GM23338 (cell line): ENCODE data around the gene PIMREG. TPM values are rescaled to one million over a fixed set of nuclear protein-coding genes. Genes with fewer than 3 reads are reported as not detected.

ENCODE experiments used
- ATAC-seq: fragments of 200-7000 bp; cut with Tn5 transposase; 3 replicates; pipeline ENCODE4 v1.9.1; 2020
- DNase-seq: peaks from one replicate; pipeline ENCODE4 v3.0.0-alpha.2; 2015; ENCODE audit warnings: low spot score
- H2AFZ ChIP-seq: fragments of 200-600 bp; sonication (generic); 2 replicates; pipeline ENCODE4 v1.8.0; 2016; ENCODE audit warnings: antibody characterized with exemption, mild to moderate bottlenecking, moderate library complexity
- H3F3A ChIP-seq: fragments of 200-600 bp; sonication (generic); replicated peaks from 2 replicates; pipeline ENCODE4 v1.8.0; 2017; ENCODE audit warnings: antibody characterized with exemption, mixed run types, low read depth
- H3K27ac ChIP-seq: fragments of 200-600 bp; sonication (generic); 2 replicates; pipeline ENCODE4 v1.6.1; 2016; ENCODE audit warnings: low read depth
- H3K27me3 ChIP-seq: fragments of 200-600 bp; sonication (generic); 2 replicates; pipeline ENCODE4 v1.8.0; 2016; ENCODE audit warnings: mild to moderate bottlenecking, mixed run types, moderate library complexity; ENCODE audit not compliant: insufficient read depth
- H3K36me3 ChIP-seq: fragments of 200-600 bp; sonication (generic); 2 replicates; pipeline ENCODE4 v1.8.0; 2016; ENCODE audit warnings: mild to moderate bottlenecking; ENCODE audit not compliant: insufficient read depth
- H3K4me1 ChIP-seq: fragments of 200-600 bp; sonication (generic); 2 replicates; pipeline ENCODE4 v1.8.0; 2016; ENCODE audit warnings: mild to moderate bottlenecking, moderate library complexity; ENCODE audit not compliant: insufficient read depth
- H3K4me2 ChIP-seq: fragments of 200-600 bp; sonication (generic); 2 replicates; pipeline ENCODE4 v1.7.1; 2017; ENCODE audit warnings: mixed run types
- H3K4me3 ChIP-seq: fragments of 200-600 bp; sonication (generic); 2 replicates; pipeline ENCODE4 v1.6.1; 2016; ENCODE audit warnings: mixed run types
- H3K79me2 ChIP-seq: fragments of 200-600 bp; sonication (generic); replicated peaks from 2 replicates; pipeline ENCODE4 v1.8.0; 2017; ENCODE audit warnings: mild to moderate bottlenecking; ENCODE audit not compliant: insufficient read depth
- H3K9me2 ChIP-seq: fragments of 200-600 bp; sonication (generic); 2 replicates; pipeline ENCODE4 v1.8.0; 2017; ENCODE audit not compliant: insufficient read depth
- H4K20me1 ChIP-seq: fragments of 200-600 bp; sonication (generic); replicated peaks from 2 replicates; pipeline ENCODE4 v1.8.0; 2017; ENCODE audit warnings: mild to moderate bottlenecking; ENCODE audit not compliant: insufficient read depth
- H3K27ac Mint-ChIP-seq: 2 replicates; pipeline ENCODE4 v1.8.0; 2020; ENCODE audit warnings: inconsistent platforms, mild to moderate bottlenecking, moderate library complexity, mixed read lengths
- H3K27me3 Mint-ChIP-seq: 3 replicates; pipeline ENCODE4 v1.8.0; 2022; ENCODE audit warnings: low read depth, mild to moderate bottlenecking, moderate library complexity, mixed read lengths, inconsistent platforms; ENCODE audit not compliant: insufficient read depth, poor library complexity
- H3K36me3 Mint-ChIP-seq: 3 replicates; pipeline ENCODE4 v1.8.0; 2021; ENCODE audit warnings: low read depth, mild to moderate bottlenecking, inconsistent platforms, moderate library complexity, mixed read lengths
- H3K4me1 Mint-ChIP-seq: 3 replicates; pipeline ENCODE4 v1.8.0; 2020; ENCODE audit warnings: mild to moderate bottlenecking, inconsistent platforms, mixed read lengths
- H3K4me3 Mint-ChIP-seq: 3 replicates; pipeline ENCODE4 v1.8.0; 2021; ENCODE audit warnings: moderate library complexity, mild to moderate bottlenecking, inconsistent platforms, mixed read lengths
- H3K9me3 Mint-ChIP-seq: 3 replicates; pipeline ENCODE4 v1.8.0; 2020; ENCODE audit warnings: moderate library complexity, mild to moderate bottlenecking, inconsistent platforms, mixed read lengths
- CREB1 ChIP-seq: fragments of 250-450 bp; sonication (Bioruptor Pico); IDR thresholded peaks from 2 replicates; pipeline ENCODE4 v1.5.0; 2020; ENCODE audit warnings: low read depth, mild to moderate bottlenecking, moderate library complexity
- EZH2 ChIP-seq: fragments of 200-600 bp; sonication (generic); IDR thresholded peaks from one replicate; pipeline ENCODE4 v1.8.0; 2017; ENCODE audit warnings: antibody characterized with exemption, mild to moderate bottlenecking, low read depth; ENCODE audit not compliant: unreplicated experiment
- EZH2phosphoT487 ChIP-seq: fragments of 200-600 bp; sonication (generic); IDR thresholded peaks from one replicate; pipeline ENCODE4 v1.8.1; 2018; ENCODE audit warnings: antibody characterized with exemption; ENCODE audit not compliant: unreplicated experiment
- JUNB ChIP-seq: IDR thresholded peaks from one replicate; pipeline ENCODE4 v1.6.1; 2016; ENCODE audit warnings: antibody characterized with exemption; ENCODE audit not compliant: unreplicated experiment
- NANOG ChIP-seq: IDR thresholded peaks from 2 replicates; pipeline ENCODE4 v1.6.1; 2016; ENCODE audit warnings: antibody characterized with exemption, borderline replicate concordance
- POLR2AphosphoS5 ChIP-seq: IDR thresholded peaks from 2 replicates; pipeline ENCODE4 v1.6.1; 2016; ENCODE audit warnings: antibody characterized with exemption, low read depth
- STAT1 ChIP-seq: IDR thresholded peaks from one replicate; pipeline ENCODE4 v1.6.1; 2016; ENCODE audit warnings: antibody characterized with exemption; ENCODE audit not compliant: unreplicated experiment
- ZNF114 ChIP-seq: fragments of 250-450 bp; sonication (Bioruptor Pico); IDR thresholded peaks from 2 replicates; pipeline ENCODE4 v1.5.0; 2020; ENCODE audit warnings: mild to moderate bottlenecking, moderate library complexity
- ZNF331 ChIP-seq: fragments of 250-450 bp; sonication (Bioruptor Pico); IDR thresholded peaks from 2 replicates; pipeline ENCODE4 v1.5.0; 2020; ENCODE audit warnings: low read depth, mild to moderate bottlenecking, moderate library complexity
- polyA plus RNA-seq: library from polyadenylated mRNA; unstranded; fragments of >200 nt; fragmentation: Nextera tagmentation; extraction: Ambion mirVana; gene quantifications from 2 replicates; pipeline ENCODE4 v1.2.1, GENCODE V29; 2016
- total RNA-seq: library from RNA; depleted of rRNA; stranded (reverse); fragments of >200 nt; shearing (Covaris generic); gene quantifications from 2 replicates; pipeline ENCODE4 v1.2.3, GENCODE V29; 2014
- TF ChIP-seq, protein P1 (sequence below): IDR thresholded peaks from 2 replicates; pipeline ENCODE4 v1.6.1; 2016; ENCODE audit warnings: antibody characterized with exemption
- TF ChIP-seq, protein P2 (sequence below): fragments of 250-450 bp; sonication (Bioruptor Pico); IDR thresholded peaks from 2 replicates; pipeline ENCODE4 v1.5.0; 2020; ENCODE audit warnings: mild to moderate bottlenecking, moderate library complexity
- TF ChIP-seq, protein P3 (sequence below), 2 experiments: fragments of 200-600 bp in 1 of 2; sonication (generic) in 1 of 2; conservative IDR thresholded peaks; 2 replicates each; pipeline versions ENCODE4 v1.5.1 to v1.6.1; 2016 to 2017; ENCODE audit warnings: antibody characterized with exemption in 2 of 2, low read depth in 2 of 2, mild to moderate bottlenecking in 2 of 2, moderate library complexity in 1 of 2
- TF ChIP-seq, protein P4 (sequence below): IDR thresholded peaks from one replicate; pipeline ENCODE4 v1.6.1; 2018; ENCODE audit warnings: antibody characterized with exemption; ENCODE audit not compliant: unreplicated experiment

The PIMREG gene
- total and polyA plus RNA-seq, 2 experiments from 2014 or later, result 87.8 to 144 TPM

DNA sequence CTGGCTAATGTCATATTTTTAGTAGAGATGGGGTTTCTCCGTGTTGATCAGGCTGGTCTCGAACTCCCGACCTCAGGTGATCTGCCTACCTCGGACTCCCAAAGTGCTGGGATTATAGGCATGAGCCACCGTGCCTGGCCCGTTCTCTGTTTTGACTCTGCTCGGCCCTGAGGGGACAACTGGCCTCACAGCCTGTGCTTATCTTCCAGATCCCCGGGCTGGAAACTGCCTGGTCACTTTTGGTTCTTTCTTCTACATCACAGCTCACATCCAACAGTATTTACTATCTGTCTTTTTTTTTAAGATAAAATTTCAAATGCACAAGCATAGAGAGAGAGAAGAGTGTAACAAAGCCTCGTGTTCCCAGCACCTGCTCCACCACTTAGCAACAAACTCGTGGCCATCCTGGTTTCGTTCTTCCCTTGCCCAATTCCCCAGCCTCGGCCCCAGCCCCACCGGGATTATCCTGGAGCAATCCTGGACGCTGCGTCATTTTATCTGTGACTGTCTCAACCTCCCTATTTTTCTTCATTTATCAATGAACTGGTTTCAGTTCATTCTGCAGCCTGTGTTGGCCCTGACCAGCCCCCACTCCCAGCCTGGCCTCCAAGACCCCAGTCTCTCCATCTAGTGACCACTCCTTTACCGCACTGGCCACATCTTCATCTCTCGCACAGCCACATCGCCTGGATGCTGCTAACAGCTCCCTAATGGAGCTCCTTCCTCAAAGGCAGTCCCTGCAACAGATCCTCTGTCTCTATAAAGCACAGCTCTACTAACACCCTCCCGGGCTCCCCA, 21.1 kb downstream of the PIMREG start:
- H3K4me1 Mint-ChIP-seq, result peaks cover 28% of the 10 kb centered on the region
- H3K9me3 Mint-ChIP-seq, result no peaks in the 10 kb centered on the region; the same call in 1 of the 3 replicates
- no peaks in the 10 kb centered on the region for H4K20me1 ChIP-seq
- H3K4me3 ChIP-seq, result no peak overlapping the region
- no peak overlapping the region for H3K27ac Mint-ChIP-seq
- no peaks in the 10 kb centered on the region for H3K9me2 ChIP-seq
- H3K27me3 ChIP-seq, result no peaks in the 10 kb centered on the region
- no peak overlapping the region for H3K4me3 Mint-ChIP-seq
- H3K36me3 Mint-ChIP-seq, result no peaks in the 10 kb centered on the region
- no peaks in the 10 kb centered on the region for H3F3A ChIP-seq
- H3K4me2 ChIP-seq, result no peak overlapping the region
- DNase-seq (no peak), ATAC-seq (no peak)
- H2AFZ ChIP-seq, result no peak overlapping the region
- H3K36me3 ChIP-seq, result no peaks in the 10 kb centered on the region
- no peak overlapping the region for H3K27ac ChIP-seq
- peaks cover 11% of the 10 kb centered on the region for H3K27me3 Mint-ChIP-seq
- H3K4me1 ChIP-seq, result peaks cover 16% of the 10 kb centered on the region
- TF ChIP-seq ZNF331 (CRISPR knock-in tag), result no peak
- TF ChIP-seq EZH2, result no peak
- TF ChIP-seq EZH2phosphoT487, result no peak
- no peak for TF ChIP-seq STAT1
- no peak for TF ChIP-seq JUNB
- no peak for TF ChIP-seq POLR2AphosphoS5
- TF ChIP-seq, protein P1, sequence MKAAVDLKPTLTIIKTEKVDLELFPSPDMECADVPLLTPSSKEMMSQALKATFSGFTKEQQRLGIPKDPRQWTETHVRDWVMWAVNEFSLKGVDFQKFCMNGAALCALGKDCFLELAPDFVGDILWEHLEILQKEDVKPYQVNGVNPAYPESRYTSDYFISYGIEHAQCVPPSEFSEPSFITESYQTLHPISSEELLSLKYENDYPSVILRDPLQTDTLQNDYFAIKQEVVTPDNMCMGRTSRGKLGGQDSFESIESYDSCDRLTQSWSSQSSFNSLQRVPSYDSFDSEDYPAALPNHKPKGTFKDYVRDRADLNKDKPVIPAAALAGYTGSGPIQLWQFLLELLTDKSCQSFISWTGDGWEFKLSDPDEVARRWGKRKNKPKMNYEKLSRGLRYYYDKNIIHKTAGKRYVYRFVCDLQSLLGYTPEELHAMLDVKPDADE, result no peak
- TF ChIP-seq, protein P2, sequence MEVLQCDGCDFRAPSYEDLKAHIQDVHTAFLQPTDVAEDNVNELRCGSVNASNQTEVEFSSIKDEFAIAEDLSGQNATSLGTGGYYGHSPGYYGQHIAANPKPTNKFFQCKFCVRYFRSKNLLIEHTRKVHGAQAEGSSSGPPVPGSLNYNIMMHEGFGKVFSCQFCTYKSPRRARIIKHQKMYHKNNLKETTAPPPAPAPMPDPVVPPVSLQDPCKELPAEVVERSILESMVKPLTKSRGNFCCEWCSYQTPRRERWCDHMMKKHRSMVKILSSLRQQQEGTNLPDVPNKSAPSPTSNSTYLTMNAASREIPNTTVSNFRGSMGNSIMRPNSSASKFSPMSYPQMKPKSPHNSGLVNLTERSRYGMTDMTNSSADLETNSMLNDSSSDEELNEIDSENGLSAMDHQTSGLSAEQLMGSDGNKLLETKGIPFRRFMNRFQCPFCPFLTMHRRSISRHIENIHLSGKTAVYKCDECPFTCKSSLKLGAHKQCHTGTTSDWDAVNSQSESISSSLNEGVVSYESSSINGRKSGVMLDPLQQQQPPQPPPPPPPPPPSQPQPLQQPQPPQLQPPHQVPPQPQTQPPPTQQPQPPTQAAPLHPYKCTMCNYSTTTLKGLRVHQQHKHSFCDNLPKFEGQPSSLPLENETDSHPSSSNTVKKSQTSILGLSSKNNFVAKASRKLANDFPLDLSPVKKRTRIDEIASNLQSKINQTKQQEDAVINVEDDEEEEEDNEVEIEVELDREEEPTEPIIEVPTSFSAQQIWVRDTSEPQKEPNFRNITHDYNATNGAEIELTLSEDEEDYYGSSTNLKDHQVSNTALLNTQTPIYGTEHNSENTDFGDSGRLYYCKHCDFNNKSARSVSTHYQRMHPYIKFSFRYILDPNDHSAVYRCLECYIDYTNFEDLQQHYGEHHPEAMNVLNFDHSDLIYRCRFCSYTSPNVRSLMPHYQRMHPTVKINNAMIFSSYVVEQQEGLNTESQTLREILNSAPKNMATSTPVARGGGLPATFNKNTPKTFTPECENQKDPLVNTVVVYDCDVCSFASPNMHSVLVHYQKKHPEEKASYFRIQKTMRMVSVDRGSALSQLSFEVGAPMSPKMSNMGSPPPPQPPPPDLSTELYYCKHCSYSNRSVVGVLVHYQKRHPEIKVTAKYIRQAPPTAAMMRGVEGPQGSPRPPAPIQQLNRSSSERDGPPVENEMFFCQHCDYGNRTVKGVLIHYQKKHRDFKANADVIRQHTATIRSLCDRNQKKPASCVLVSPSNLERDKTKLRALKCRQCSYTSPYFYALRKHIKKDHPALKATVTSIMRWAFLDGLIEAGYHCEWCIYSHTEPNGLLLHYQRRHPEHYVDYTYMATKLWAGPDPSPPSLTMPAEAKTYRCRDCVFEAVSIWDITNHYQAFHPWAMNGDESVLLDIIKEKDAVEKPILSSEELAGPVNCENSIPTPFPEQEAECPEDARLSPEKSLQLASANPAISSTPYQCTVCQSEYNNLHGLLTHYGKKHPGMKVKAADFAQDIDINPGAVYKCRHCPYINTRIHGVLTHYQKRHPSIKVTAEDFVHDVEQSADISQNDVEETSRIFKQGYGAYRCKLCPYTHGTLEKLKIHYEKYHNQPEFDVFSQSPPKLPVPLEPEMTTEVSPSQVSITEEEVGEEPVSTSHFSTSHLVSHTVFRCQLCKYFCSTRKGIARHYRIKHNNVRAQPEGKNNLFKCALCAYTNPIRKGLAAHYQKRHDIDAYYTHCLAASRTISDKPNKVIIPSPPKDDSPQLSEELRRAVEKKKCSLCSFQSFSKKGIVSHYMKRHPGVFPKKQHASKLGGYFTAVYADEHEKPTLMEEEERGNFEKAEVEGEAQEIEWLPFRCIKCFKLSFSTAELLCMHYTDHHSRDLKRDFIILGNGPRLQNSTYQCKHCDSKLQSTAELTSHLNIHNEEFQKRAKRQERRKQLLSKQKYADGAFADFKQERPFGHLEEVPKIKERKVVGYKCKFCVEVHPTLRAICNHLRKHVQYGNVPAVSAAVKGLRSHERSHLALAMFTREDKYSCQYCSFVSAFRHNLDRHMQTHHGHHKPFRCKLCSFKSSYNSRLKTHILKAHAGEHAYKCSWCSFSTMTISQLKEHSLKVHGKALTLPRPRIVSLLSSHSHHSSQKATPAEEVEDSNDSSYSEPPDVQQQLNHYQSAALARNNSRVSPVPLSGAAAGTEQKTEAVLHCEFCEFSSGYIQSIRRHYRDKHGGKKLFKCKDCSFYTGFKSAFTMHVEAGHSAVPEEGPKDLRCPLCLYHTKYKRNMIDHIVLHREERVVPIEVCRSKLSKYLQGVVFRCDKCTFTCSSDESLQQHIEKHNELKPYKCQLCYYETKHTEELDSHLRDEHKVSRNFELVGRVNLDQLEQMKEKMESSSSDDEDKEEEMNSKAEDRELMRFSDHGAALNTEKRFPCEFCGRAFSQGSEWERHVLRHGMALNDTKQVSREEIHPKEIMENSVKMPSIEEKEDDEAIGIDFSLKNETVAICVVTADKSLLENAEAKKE, result no peak
- TF ChIP-seq NANOG, result no peak
- TF ChIP-seq, protein P3, sequence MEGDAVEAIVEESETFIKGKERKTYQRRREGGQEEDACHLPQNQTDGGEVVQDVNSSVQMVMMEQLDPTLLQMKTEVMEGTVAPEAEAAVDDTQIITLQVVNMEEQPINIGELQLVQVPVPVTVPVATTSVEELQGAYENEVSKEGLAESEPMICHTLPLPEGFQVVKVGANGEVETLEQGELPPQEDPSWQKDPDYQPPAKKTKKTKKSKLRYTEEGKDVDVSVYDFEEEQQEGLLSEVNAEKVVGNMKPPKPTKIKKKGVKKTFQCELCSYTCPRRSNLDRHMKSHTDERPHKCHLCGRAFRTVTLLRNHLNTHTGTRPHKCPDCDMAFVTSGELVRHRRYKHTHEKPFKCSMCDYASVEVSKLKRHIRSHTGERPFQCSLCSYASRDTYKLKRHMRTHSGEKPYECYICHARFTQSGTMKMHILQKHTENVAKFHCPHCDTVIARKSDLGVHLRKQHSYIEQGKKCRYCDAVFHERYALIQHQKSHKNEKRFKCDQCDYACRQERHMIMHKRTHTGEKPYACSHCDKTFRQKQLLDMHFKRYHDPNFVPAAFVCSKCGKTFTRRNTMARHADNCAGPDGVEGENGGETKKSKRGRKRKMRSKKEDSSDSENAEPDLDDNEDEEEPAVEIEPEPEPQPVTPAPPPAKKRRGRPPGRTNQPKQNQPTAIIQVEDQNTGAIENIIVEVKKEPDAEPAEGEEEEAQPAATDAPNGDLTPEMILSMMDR (conservative IDR thresholded peaks at IDR 0.05; ENCODE audit: low read depth in 2 of 2), result no peak
- TF ChIP-seq, protein P4, sequence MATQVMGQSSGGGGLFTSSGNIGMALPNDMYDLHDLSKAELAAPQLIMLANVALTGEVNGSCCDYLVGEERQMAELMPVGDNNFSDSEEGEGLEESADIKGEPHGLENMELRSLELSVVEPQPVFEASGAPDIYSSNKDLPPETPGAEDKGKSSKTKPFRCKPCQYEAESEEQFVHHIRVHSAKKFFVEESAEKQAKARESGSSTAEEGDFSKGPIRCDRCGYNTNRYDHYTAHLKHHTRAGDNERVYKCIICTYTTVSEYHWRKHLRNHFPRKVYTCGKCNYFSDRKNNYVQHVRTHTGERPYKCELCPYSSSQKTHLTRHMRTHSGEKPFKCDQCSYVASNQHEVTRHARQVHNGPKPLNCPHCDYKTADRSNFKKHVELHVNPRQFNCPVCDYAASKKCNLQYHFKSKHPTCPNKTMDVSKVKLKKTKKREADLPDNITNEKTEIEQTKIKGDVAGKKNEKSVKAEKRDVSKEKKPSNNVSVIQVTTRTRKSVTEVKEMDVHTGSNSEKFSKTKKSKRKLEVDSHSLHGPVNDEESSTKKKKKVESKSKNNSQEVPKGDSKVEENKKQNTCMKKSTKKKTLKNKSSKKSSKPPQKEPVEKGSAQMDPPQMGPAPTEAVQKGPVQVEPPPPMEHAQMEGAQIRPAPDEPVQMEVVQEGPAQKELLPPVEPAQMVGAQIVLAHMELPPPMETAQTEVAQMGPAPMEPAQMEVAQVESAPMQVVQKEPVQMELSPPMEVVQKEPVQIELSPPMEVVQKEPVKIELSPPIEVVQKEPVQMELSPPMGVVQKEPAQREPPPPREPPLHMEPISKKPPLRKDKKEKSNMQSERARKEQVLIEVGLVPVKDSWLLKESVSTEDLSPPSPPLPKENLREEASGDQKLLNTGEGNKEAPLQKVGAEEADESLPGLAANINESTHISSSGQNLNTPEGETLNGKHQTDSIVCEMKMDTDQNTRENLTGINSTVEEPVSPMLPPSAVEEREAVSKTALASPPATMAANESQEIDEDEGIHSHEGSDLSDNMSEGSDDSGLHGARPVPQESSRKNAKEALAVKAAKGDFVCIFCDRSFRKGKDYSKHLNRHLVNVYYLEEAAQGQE, result no peak
- no peak for TF ChIP-seq CREB1 (CRISPR knock-in tag)
- TF ChIP-seq ZNF114 (CRISPR knock-in tag), result no peak
- no peaks in the 10 kb centered on the region for H3K79me2 ChIP-seq
